Measurements from ENCODE around the gene THRA. TPM values are rescaled to one million over a fixed set of nuclear protein-coding genes. Genes with fewer than 3 reads are reported as not detected.

Gene THRA
- total and polyA plus RNA-seq, 2 donors from 2014 or later = 40.8 to 63.9 TPM

DNA sequence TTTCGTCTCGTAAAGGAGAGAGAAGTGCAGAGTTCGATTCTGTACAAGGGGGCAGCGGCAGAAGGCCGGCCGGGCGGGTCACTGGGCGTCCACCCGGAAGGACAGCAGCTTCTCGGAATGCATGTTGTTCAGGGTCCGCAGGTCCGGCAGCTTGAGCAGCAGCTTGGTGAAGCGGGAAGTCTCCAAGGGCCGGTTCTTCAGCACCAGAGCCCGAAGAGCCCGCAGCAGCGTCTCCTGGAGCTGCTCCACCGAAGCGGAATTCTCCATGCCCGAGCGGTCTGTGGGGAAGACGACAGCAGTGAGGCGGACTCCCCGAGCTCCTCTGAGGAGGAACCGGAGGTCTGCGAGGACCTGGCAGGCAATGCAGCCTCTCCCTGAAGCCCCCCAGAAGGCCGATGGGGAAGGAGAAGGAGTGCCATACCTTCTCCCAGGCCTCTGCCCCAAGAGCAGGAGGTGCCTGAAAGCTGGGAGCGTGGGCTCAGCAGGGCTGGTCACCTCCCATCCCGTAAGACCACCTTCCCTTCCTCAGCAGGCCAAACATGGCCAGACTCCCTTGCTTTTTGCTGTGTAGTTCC, 30.3 kb downstream of the THRA start:
- TF ChIP-seq, protein P1, sequence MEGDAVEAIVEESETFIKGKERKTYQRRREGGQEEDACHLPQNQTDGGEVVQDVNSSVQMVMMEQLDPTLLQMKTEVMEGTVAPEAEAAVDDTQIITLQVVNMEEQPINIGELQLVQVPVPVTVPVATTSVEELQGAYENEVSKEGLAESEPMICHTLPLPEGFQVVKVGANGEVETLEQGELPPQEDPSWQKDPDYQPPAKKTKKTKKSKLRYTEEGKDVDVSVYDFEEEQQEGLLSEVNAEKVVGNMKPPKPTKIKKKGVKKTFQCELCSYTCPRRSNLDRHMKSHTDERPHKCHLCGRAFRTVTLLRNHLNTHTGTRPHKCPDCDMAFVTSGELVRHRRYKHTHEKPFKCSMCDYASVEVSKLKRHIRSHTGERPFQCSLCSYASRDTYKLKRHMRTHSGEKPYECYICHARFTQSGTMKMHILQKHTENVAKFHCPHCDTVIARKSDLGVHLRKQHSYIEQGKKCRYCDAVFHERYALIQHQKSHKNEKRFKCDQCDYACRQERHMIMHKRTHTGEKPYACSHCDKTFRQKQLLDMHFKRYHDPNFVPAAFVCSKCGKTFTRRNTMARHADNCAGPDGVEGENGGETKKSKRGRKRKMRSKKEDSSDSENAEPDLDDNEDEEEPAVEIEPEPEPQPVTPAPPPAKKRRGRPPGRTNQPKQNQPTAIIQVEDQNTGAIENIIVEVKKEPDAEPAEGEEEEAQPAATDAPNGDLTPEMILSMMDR (IDR thresholded peaks at IDR 0.05; ENCODE audit: borderline replicate concordance, extremely low read depth, insufficient read depth) = no peak
- no peaks in the 10 kb centered on the region for H3K27me3 ChIP-seq (ENCODE audit: control insufficient read depth, insufficient read depth, low read length)
- H3K4me3 ChIP-seq (ENCODE audit: low read length in 3 of 3) = no peak overlapping the region
- H3K4me1 ChIP-seq (ENCODE audit: control insufficient read depth in 2 of 3, insufficient read depth in 2 of 3, low read depth in 1 of 3, low read length in 3 of 3) = peaks cover 0 to 49% (median 40%) of the 10 kb centered on the region in 3 donors
- H3K9me3 ChIP-seq (ENCODE audit: control insufficient read depth in 2 of 3, insufficient read depth in 1 of 3, low read length in 3 of 3) = no peaks in the 10 kb centered on the region
- DNase-seq (peak in 3 of 5 donors; percentile 42 to 77 (median 63)), FAIRE-seq (no peak)
- intact Hi-C loops (cut with DNase I) = no loop called here
- H3K36me3 ChIP-seq (ENCODE audit: control insufficient read depth in 2 of 3, insufficient read depth in 3 of 3, low read length in 3 of 3) = peaks cover 2 to 53% (median 31%) of the 10 kb centered on the region in 3 donors
- peak overlapping the region; percentile 16 to 68 for H3K27ac ChIP-seq (ENCODE audit: low read depth in 2 of 2, low read length in 2 of 2)
- H3K9ac ChIP-seq (ENCODE audit: low read length in 3 of 3) = no peak overlapping the region

- TF ChIP-seq, protein P1 (IDR thresholded peaks at IDR 0.05; ENCODE audit: borderline replicate concordance, extremely low read depth, insufficient read depth) = no peak
- Histone ChIP-seq H3K4me3 (ENCODE audit: low read length in 3 of 3) (no peak overlapping the region), H3K4me1 (ENCODE audit: control insufficient read depth in 2 of 3, insufficient read depth in 2 of 3, low read depth in 1 of 3, low read length in 3 of 3) (peaks cover 3 to 55% (median 46%) of the 10 kb centered on the region in 3 donors), H3K36me3 (ENCODE audit: control insufficient read depth in 2 of 3, insufficient read depth in 3 of 3, low read length in 3 of 3) (peaks cover 2 to 48% (median 26%) of the 10 kb centered on the region in 3 donors), H3K27ac (ENCODE audit: low read depth in 2 of 2, low read length in 2 of 2) (peak overlapping the region; percentile 19 to 68), H3K9me3 (ENCODE audit: control insufficient read depth in 2 of 3, insufficient read depth in 1 of 3, low read length in 3 of 3) (no peaks in the 10 kb centered on the region), H3K9ac (ENCODE audit: low read length in 3 of 3) (no peak overlapping the region), H3K27me3 (ENCODE audit: control insufficient read depth, insufficient read depth, low read length) (no peaks in the 10 kb centered on the region)
- DNase-seq = no peak
- no peak for FAIRE-seq
- intact Hi-C loops (cut with DNase I) = no loop called here
These were observed 30.9 kb downstream of the THRA start for GRCh38 chr17:40093580-40094201.

GRCh38 chr17:40094874-40095273, 32.1 kb downstream of the THRA start:
- TF ChIP-seq, protein P1 (IDR thresholded peaks at IDR 0.05; ENCODE audit: borderline replicate concordance, extremely low read depth, insufficient read depth) = no peak
- intact Hi-C loops (cut with DNase I) = no loop called here
- Histone ChIP-seq H3K9me3 (ENCODE audit: control insufficient read depth in 2 of 3, insufficient read depth in 1 of 3, low read length in 3 of 3) (no peaks in the 10 kb centered on the region), H3K36me3 (ENCODE audit: control insufficient read depth in 2 of 3, insufficient read depth in 3 of 3, low read length in 3 of 3) (peaks cover 2 to 48% (median 24%) of the 10 kb centered on the region in 3 donors), H3K27me3 (ENCODE audit: control insufficient read depth, insufficient read depth, low read length) (no peaks in the 10 kb centered on the region), H3K4me3 (ENCODE audit: low read length in 3 of 3) (no peak overlapping the region), H3K4me1 (ENCODE audit: control insufficient read depth in 2 of 3, insufficient read depth in 2 of 3, low read depth in 1 of 3, low read length in 3 of 3) (peaks cover 4 to 53% (median 42%) of the 10 kb centered on the region in 3 donors), H3K9ac (ENCODE audit: low read length in 3 of 3) (no peak overlapping the region), H3K27ac (ENCODE audit: low read depth in 2 of 2, low read length in 2 of 2) (peak overlapping the region in 1 of 2 donors; percentile 99)
- DNase-seq (peak in 1 of 5 donors; percentile 79), FAIRE-seq (no peak)

Measured in kidney (tissue), 14 donors.